Body of pancreas (tissue), 4 donors: ENCODE measurements around the gene EYS. TPM values are rescaled to one million over a fixed set of nuclear protein-coding genes. Genes with fewer than 3 reads are reported as not detected.

ENCODE experiments used
- ATAC-seq: fragments of 150-250 bp; one replicate; pipeline ENCODE4 v1.9.1; 2016
- DNase-seq, 4 donors: peaks; one replicate each; pipeline ENCODE4 v3.0.0-alpha.2; 2019
- H3K27ac ChIP-seq, 4 donors: fragments of 200-600 bp; sonication (generic); 1 replicate in 3 of 4; 2 replicates in 1 of 4; pipeline versions ENCODE4 v1.5.1 to v1.6.1; 2016 to 2019; ENCODE audit warnings: mild to moderate bottlenecking in 1 of 4, mixed read lengths in 1 of 4, moderate library complexity in 1 of 4
- H3K27me3 ChIP-seq, 2 donors: fragments of 200-600 bp; sonication (generic); one replicate each; pipeline ENCODE4 v1.6.0; 2016; ENCODE audit warnings: mild to moderate bottlenecking in 1 of 2
- H3K36me3 ChIP-seq, 2 donors: fragments of 200-600 bp; sonication (generic); replicated peaks in 1 of 2; 2 replicates each; pipeline ENCODE4 v1.5.1; 2016; ENCODE audit warnings: low read depth in 2 of 2; ENCODE audit not compliant: insufficient read depth in 1 of 2
- H3K4me1 ChIP-seq: fragments of 200-600 bp; sonication (generic); one replicate; pipeline ENCODE4 v1.6.0; 2016
- H3K4me3 ChIP-seq, 2 donors: fragments of 200-600 bp; sonication (generic); 1 replicate in 1 of 2; 2 replicates in 1 of 2; pipeline ENCODE4 v1.5.1; 2016 to 2019
- H3K9me3 ChIP-seq, 3 donors: fragments of 200-600 bp; sonication (generic); 1 replicate in 2 of 3; 2 replicates in 1 of 3; pipeline ENCODE4 v1.5.1; 2016
- CTCF ChIP-seq, 7 experiments: fragments of 450-650 bp in 4 of 7; fragments of 200-600 bp in 3 of 7; sonication (generic) in 3 of 7; IDR thresholded peaks; one replicate each; pipeline ENCODE4 v1.5.1; 2016 to 2019; ENCODE audit warnings: antibody characterized with exemption in 7 of 7
- POLR2A ChIP-seq, 3 donors: fragments of 450-650 bp; IDR thresholded peaks; one replicate each; pipeline ENCODE4 v1.6.1; 2016; ENCODE audit warnings: antibody characterized with exemption in 3 of 3, mild to moderate bottlenecking in 2 of 3
- WGBS, 2 donors: methylation state at CpG; one replicate each; pipeline ENCODE4 v1.1.5; 2017; 5-methylcytosine and 5-hydroxymethylcytosine counted together
- intact Hi-C: fragments of 100-400 bp; cut with DNase I; formaldehyde crosslinking; loops from one replicate; pipeline ENCODE4 v1.15.1; 2023
- total RNA-seq, 2 donors: library from RNA; depleted of rRNA; stranded (reverse); fragments of >200 nt; gene quantifications; one replicate each; pipeline ENCODE4 v1.1.0, GENCODE V29; 2016

EYS gene
- total RNA-seq, 2 donors from 2014 or later, result 0.26 TPM; not detected in 1

- no peaks in the 10 kb centered on the region for H3K27me3 ChIP-seq
- no peak for TF ChIP-seq POLR2A (IDR thresholded peaks at IDR 0.05)
- TF ChIP-seq CTCF (IDR thresholded peaks at IDR 0.05), result no peak
- DNase-seq (no peak), ATAC-seq (no peak)
- no peak overlapping the region for H3K27ac ChIP-seq
- intact Hi-C loops, result no loop called here
- no peak overlapping the region for H3K4me3 ChIP-seq
- no peaks in the 10 kb centered on the region for H3K4me1 ChIP-seq
- no peaks in the 10 kb centered on the region for H3K9me3 ChIP-seq
- no peaks in the 10 kb centered on the region for H3K36me3 ChIP-seq
Observed at GRCh38 chr6:64902596-64902995, 804.4 kb downstream of the EYS start.

GRCh38 chr6:64896939-64897338 lies 810.1 kb downstream of the EYS start:
- no peaks in the 10 kb centered on the region for H3K9me3 ChIP-seq
- DNase-seq, result no peak
- H3K36me3 ChIP-seq, result no peaks in the 10 kb centered on the region
- no peak for ATAC-seq
- H3K4me1 ChIP-seq, result no peaks in the 10 kb centered on the region
- TF ChIP-seq POLR2A (IDR thresholded peaks at IDR 0.05) (no peak), CTCF (IDR thresholded peaks at IDR 0.05) (no peak)
- 84 to 90% methylated on average over 4 of the region's 4 CpGs for WGBS, 2 donors
- no peak overlapping the region for H3K27ac ChIP-seq
- no peak overlapping the region for H3K4me3 ChIP-seq
- H3K27me3 ChIP-seq, result no peaks in the 10 kb centered on the region
- intact Hi-C loops, result no loop called here

- Histone ChIP-seq H3K4me1 (no peaks in the 10 kb centered on the region), H3K4me3 (no peak overlapping the region), H3K27me3 (no peaks in the 10 kb centered on the region), H3K27ac (no peak overlapping the region), H3K36me3 (no peaks in the 10 kb centered on the region), H3K9me3 (peaks cover 0 to under 1% (median 0%) of the 10 kb centered on the region in 3 donors)
- intact Hi-C loops, result no loop called here
- 49 to 53% methylated on average over 3 of the region's 3 CpGs for WGBS, 2 donors
- ATAC-seq (no peak), DNase-seq (no peak)
- TF ChIP-seq POLR2A (IDR thresholded peaks at IDR 0.05) (no peak), CTCF (IDR thresholded peaks at IDR 0.05) (no peak)
Observed at GRCh38 chr6:64895945-64896344, 811.1 kb downstream of the EYS start.

GRCh38 chr6:64890609-64891008 lies 816.4 kb downstream of the EYS start:
- H3K9me3 ChIP-seq, result peaks cover 0 to 4% (median 0%) of the 10 kb centered on the region in 3 donors
- no peaks in the 10 kb centered on the region for H3K4me1 ChIP-seq
- intact Hi-C loops, result no loop called here
- TF ChIP-seq POLR2A (IDR thresholded peaks at IDR 0.05) (no peak), CTCF (IDR thresholded peaks at IDR 0.05) (no peak)
- ATAC-seq (no peak), DNase-seq (no peak)
- no peak overlapping the region for H3K4me3 ChIP-seq
- no peaks in the 10 kb centered on the region for H3K27me3 ChIP-seq
- no peak overlapping the region for H3K27ac ChIP-seq
- H3K36me3 ChIP-seq, result no peaks in the 10 kb centered on the region
- 29 to 39% methylated on average over 1 of the region's 1 CpG for WGBS, 2 donors

GRCh38 chr6:64889144-64889543 lies 817.9 kb downstream of the EYS start:
- Histone ChIP-seq H3K36me3 (no peaks in the 10 kb centered on the region), H3K9me3 (peaks cover 0 to 4% (median 0%) of the 10 kb centered on the region in 3 donors), H3K4me1 (no peaks in the 10 kb centered on the region), H3K27ac (no peak overlapping the region), H3K27me3 (no peaks in the 10 kb centered on the region), H3K4me3 (no peak overlapping the region)
- DNase-seq, result no peak
- TF ChIP-seq CTCF (IDR thresholded peaks at IDR 0.05) (no peak), POLR2A (IDR thresholded peaks at IDR 0.05) (no peak)
- no peak for ATAC-seq
- intact Hi-C loops, result no loop called here
- WGBS, 2 donors, result 64 to 66% methylated on average over 3 of the region's 3 CpGs
